DND-41 (cell line): ENCODE results near the gene CREG2.

Experiments used
- ATAC-seq: fragments of 200-7000 bp; cut with Tn5 transposase; 3 replicates; pipeline ENCODE4 v1.9.1; 2021; ENCODE audit warnings: low read depth; ENCODE audit not compliant: insufficient read depth
- DNase-seq: peaks from one replicate; pipeline ENCODE4 v3.0.0-alpha.2; 2020
- H2AFZ ChIP-seq: 2 replicates; pipeline ENCODE4 v1.6.0; 2012; ENCODE audit warnings: low read depth, low read length
- H3K27ac ChIP-seq: 2 replicates; pipeline ENCODE4 v1.5.1; 2012; ENCODE audit warnings: low read length, inconsistent platforms
- H3K27me3 ChIP-seq: fragments of 200-600 bp; sonication (generic); 2 replicates; pipeline ENCODE4 v1.6.0; 2012; ENCODE audit warnings: low read length, mild to moderate bottlenecking, inconsistent platforms; ENCODE audit not compliant: insufficient read depth, poor library complexity
- H3K36me3 ChIP-seq: 2 replicates; pipeline ENCODE4 v1.5.1; 2012; ENCODE audit warnings: low read length, inconsistent platforms; ENCODE audit not compliant: insufficient read depth
- H3K4me1 ChIP-seq: 2 replicates; pipeline ENCODE4 v1.5.1; 2012; ENCODE audit warnings: mild to moderate bottlenecking, low read length; ENCODE audit not compliant: insufficient read depth
- H3K4me2 ChIP-seq: 2 replicates; pipeline ENCODE4 v1.6.0; 2012; ENCODE audit warnings: mild to moderate bottlenecking, moderate library complexity, low read length, inconsistent platforms; ENCODE audit not compliant: insufficient read depth
- H3K4me3 ChIP-seq, 2 experiments: fragments of 200-600 bp in 1 of 2; shearing (Covaris generic) in 1 of 2; 2 replicates each; pipeline ENCODE4 v1.5.1; 2012 to 2016; ENCODE audit warnings: inconsistent platforms in 2 of 2, low read length in 2 of 2, mild to moderate bottlenecking in 2 of 2, low read depth in 1 of 2, moderate library complexity in 1 of 2
- H3K79me2 ChIP-seq: 2 replicates; pipeline ENCODE4 v1.6.0; 2012; ENCODE audit warnings: low read length, inconsistent platforms; ENCODE audit not compliant: insufficient read depth
- H3K9ac ChIP-seq: 2 replicates; pipeline ENCODE4 v1.6.0; 2012; ENCODE audit warnings: low read depth, mild to moderate bottlenecking, inconsistent platforms, low read length, moderate library complexity
- H3K9me3 ChIP-seq: 2 replicates; pipeline ENCODE4 v1.5.1; 2012; ENCODE audit warnings: low read length, moderate library complexity, mild to moderate bottlenecking, inconsistent platforms; ENCODE audit not compliant: insufficient read depth, severe bottlenecking
- H4K20me1 ChIP-seq: 2 replicates; pipeline ENCODE4 v1.6.0; 2012; ENCODE audit warnings: low read length; ENCODE audit not compliant: insufficient read depth
- EZH2 ChIP-seq: IDR thresholded peaks from 3 replicates; pipeline ENCODE4 v1.6.1; 2012; ENCODE audit warnings: borderline replicate concordance, low read depth, mild to moderate bottlenecking, moderate library complexity, low read length, inconsistent platforms; ENCODE audit not compliant: severe bottlenecking
- TF ChIP-seq, protein P1 (sequence below): IDR thresholded peaks from 2 replicates; pipeline ENCODE4 v1.5.1; 2012; ENCODE audit warnings: borderline replicate concordance, low read length, moderate library complexity, mild to moderate bottlenecking; ENCODE audit not compliant: poor library complexity, severe bottlenecking; ENCODE audit errors: extremely low read depth

Gene CREG2, protein sequence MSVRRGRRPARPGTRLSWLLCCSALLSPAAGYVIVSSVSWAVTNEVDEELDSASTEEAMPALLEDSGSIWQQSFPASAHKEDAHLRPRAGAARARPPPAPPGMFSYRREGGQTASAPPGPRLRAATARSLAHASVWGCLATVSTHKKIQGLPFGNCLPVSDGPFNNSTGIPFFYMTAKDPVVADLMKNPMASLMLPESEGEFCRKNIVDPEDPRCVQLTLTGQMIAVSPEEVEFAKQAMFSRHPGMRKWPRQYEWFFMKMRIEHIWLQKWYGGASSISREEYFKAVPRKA

DNA sequence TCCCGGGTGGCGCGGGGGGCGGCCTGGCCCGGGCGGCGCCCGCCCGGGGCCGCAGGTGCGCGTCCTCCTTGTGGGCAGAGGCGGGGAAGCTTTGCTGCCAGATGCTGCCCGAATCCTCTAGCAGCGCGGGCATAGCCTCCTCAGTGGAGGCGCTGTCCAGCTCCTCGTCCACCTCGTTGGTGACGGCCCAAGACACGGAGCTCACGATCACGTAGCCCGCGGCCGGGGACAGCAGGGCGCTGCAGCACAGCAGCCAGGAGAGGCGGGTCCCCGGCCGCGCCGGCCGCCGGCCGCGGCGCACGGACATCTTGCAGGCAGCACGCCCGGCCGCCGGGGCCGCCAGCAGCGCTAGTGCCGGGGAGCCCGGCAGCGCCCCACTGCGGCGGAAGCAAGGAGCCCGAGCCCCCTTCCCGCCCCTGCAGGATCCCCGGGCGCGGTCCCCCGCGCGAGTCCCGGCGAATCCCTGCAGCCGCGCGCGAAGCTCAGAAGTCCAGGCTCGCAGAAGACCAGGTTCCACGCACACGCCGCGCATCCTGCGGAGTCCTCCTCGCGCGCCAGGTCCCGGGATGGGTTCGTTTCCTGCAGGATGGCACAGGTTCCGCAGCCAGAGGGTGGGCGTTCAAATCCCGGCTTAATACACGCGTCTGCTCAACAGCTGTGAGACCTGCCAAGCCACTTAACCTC, at the start of gene CREG2:
Gene CREG2, minus strand, starts transcription at position 353 of the 684 bp plus-strand sequence. Its CDS starts 46 bp downstream, at position 307.
- Histone ChIP-seq H3K4me2 (peak within 1 kb of the TSS; percentile 59; the same call in 1 of the 2 replicates), H4K20me1 (peaks cover 6% of the 10 kb centered on the region; the same call in 1 of the 2 replicates), H3K79me2 (no peaks in the 10 kb centered on the region), H3K27me3 (peaks cover 46% of the 10 kb centered on the region), H3K27ac (no peak within 1 kb of the TSS), H3K36me3 (no peaks in the 10 kb centered on the region), H3K9me3 (no peaks in the 10 kb centered on the region), H3K4me3 (peak within 1 kb of the TSS in 1 of 2 experiments; percentile 45; a peak in 2 of 4 replicates), H3K9ac (no peak within 1 kb of the TSS), H2AFZ (no peak within 1 kb of the TSS), H3K4me1 (peaks cover 7% of the 10 kb centered on the region)
- ATAC-seq (peak; percentile 83), DNase-seq (peak; percentile 46)
- TF ChIP-seq EZH2 = peak; percentile 98
- TF ChIP-seq, protein P1, sequence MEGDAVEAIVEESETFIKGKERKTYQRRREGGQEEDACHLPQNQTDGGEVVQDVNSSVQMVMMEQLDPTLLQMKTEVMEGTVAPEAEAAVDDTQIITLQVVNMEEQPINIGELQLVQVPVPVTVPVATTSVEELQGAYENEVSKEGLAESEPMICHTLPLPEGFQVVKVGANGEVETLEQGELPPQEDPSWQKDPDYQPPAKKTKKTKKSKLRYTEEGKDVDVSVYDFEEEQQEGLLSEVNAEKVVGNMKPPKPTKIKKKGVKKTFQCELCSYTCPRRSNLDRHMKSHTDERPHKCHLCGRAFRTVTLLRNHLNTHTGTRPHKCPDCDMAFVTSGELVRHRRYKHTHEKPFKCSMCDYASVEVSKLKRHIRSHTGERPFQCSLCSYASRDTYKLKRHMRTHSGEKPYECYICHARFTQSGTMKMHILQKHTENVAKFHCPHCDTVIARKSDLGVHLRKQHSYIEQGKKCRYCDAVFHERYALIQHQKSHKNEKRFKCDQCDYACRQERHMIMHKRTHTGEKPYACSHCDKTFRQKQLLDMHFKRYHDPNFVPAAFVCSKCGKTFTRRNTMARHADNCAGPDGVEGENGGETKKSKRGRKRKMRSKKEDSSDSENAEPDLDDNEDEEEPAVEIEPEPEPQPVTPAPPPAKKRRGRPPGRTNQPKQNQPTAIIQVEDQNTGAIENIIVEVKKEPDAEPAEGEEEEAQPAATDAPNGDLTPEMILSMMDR = peak; percentile 53

DNA sequence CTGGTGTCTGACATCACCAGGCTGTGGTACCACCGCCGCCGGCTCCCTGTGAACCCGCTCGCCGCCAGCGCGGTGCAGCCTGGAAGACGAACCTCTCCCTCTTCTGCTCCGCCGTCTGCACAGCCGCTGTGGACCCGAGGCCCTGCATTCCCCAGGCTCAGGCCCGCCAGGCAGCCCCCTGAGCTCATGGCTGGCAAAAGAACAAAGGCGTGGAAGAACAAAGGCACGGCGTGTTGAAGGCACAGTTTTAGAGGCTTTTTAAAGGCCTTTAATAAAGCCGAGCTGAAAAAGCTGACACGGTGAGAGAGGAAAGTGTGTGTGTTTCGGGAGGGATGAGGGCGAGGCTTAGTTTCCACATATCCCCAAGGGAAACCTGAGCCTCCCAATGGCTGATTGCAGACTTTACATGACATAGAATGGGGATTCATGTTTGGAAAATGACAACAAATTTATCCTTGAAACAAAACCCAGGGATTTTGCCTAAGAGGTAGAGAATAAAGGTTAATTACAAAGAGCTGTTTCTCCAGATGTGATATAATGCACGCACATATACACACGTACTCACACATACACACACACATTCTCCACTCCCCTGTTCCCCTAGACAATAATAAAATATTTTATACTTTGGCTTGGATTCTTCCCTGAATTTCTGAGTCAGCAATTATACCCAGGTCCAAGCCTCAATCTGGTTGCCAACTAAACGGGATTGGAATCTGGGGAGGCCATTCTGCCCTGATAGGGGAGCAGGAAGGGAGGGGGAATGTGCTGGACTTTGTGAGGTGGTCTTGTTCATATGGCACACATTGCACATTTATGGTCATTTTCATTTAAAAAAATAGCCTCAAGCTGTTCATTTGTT, 47.9 kb upstream of the CREG2 start:
- Histone ChIP-seq H3K4me2 (no peak overlapping the region), H3K27ac (no peak overlapping the region; the same call in 1 of the 2 replicates), H3K4me1 (peaks cover 14% of the 10 kb centered on the region), H2AFZ (no peak overlapping the region), H3K36me3 (peaks cover 13% of the 10 kb centered on the region; the same call in 1 of the 2 replicates), H3K4me3 (no peak overlapping the region), H3K9ac (no peak overlapping the region), H4K20me1 (no peaks in the 10 kb centered on the region), H3K27me3 (no peaks in the 10 kb centered on the region), H3K9me3 (no peaks in the 10 kb centered on the region), H3K79me2 (peaks cover 4% of the 10 kb centered on the region; the same call in 1 of the 2 replicates)
- DNase-seq (peak; percentile 45), ATAC-seq (peak; percentile 55)
- TF ChIP-seq EZH2 = no peak
- TF ChIP-seq, protein P1 = no peak

DNA sequence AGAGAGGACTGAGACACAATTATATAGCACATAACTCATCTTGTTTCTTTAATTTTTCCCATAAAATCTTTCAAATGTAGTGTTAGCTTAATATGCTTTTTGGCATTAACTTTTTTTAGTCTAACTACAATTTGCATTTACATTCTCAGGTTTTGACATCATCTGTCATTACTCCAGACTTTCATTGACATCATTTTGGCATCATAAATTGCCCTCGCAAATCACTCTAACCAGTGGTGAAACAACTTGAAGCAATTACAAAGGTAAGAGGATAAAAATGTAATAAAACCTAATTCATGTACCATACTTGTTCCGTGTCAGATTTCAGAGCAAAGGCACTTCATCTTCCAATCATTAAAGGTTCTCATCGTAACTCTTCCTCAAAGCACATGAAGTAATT, 46.2 kb upstream of the CREG2 start:
- Histone ChIP-seq H3K9me3 (no peaks in the 10 kb centered on the region), H3K4me1 (no peaks in the 10 kb centered on the region), H3K4me2 (no peak overlapping the region), H3K27me3 (no peaks in the 10 kb centered on the region), H2AFZ (no peak overlapping the region), H3K9ac (no peak overlapping the region), H3K36me3 (peaks cover 17% of the 10 kb centered on the region; the same call in 1 of the 2 replicates), H3K79me2 (peaks cover 4% of the 10 kb centered on the region; the same call in 1 of the 2 replicates), H3K4me3 (no peak overlapping the region), H4K20me1 (no peaks in the 10 kb centered on the region), H3K27ac (no peak overlapping the region)
- ATAC-seq (no peak), DNase-seq (no peak)
- no peak for TF ChIP-seq EZH2
- TF ChIP-seq, protein P1 = no peak
